Kidney (tissue), 14 donors: ENCODE data around the gene CWC22. TPM values are rescaled to one million over a fixed set of nuclear protein-coding genes. Genes with fewer than 3 reads are reported as not detected.

Experiments used
- DNase-seq, 5 donors: peaks; one replicate each; pipeline ENCODE4 v3.0.0-alpha.2; 2013 to 2020
- FAIRE-seq: peaks from 2 replicates; lab custom pipeline; 2012; peaks lifted over from hg19 to GRCh38; lab: Jason Lieb, UNC
- H3K27ac ChIP-seq, 2 donors: one replicate each; pipeline ENCODE4 v1.7.0; 2013; ENCODE audit warnings: low read depth in 2 of 2, low read length in 2 of 2, inconsistent platforms in 1 of 2
- H3K27me3 ChIP-seq: one replicate; pipeline ENCODE4 v1.7.1; 2013; ENCODE audit warnings: low read length, inconsistent platforms; ENCODE audit not compliant: control insufficient read depth, insufficient read depth
- H3K36me3 ChIP-seq, 3 donors: one replicate each; pipeline versions ENCODE4 v1.7.0 to v1.7.1; 2013; ENCODE audit warnings: low read length in 3 of 3, control low read depth in 1 of 3, inconsistent platforms in 1 of 3; ENCODE audit not compliant: insufficient read depth in 3 of 3, control insufficient read depth in 2 of 3
- H3K4me1 ChIP-seq, 3 donors: one replicate each; pipeline versions ENCODE4 v1.7.0 to v1.7.1; 2013; ENCODE audit warnings: low read length in 3 of 3, inconsistent platforms in 1 of 3, low read depth in 1 of 3; ENCODE audit not compliant: control insufficient read depth in 2 of 3, insufficient read depth in 2 of 3
- H3K4me3 ChIP-seq, 3 donors: one replicate each; pipeline versions ENCODE4 v1.7.0 to v1.8.1; 2013; ENCODE audit warnings: low read length in 3 of 3, control low read depth in 1 of 3, inconsistent platforms in 1 of 3
- H3K9ac ChIP-seq, 3 donors: one replicate each; pipeline versions ENCODE4 v1.7.0 to v1.7.1; 2013; ENCODE audit warnings: low read length in 3 of 3, control low read depth in 1 of 3, inconsistent platforms in 1 of 3
- H3K9me3 ChIP-seq, 3 donors: one replicate each; pipeline versions ENCODE4 v1.7.0 to v1.7.1; 2013; ENCODE audit warnings: low read length in 3 of 3, control low read depth in 1 of 3, inconsistent platforms in 1 of 3; ENCODE audit not compliant: control insufficient read depth in 2 of 3, insufficient read depth in 1 of 3
- intact Hi-C: fragments of 100-400 bp; cut with DNase I; formaldehyde crosslinking; loops from one replicate; pipeline ENCODE4 v1.11.1; 2022
- polyA plus RNA-seq: library from polyadenylated mRNA; stranded (reverse); fragments of 350-450 nt; fragmentation: Illumina TruSeq; extraction: RNeasy Lipid Tissue Mini Kit (QIAGEN cat#74804); gene quantifications from one replicate; pipeline ENCODE4 v1.2.3, GENCODE V29; 2014; ENCODE audit warnings: low read depth, low replicate concordance; ENCODE audit not compliant: insufficient read depth
- total RNA-seq: library from RNA; stranded (reverse); fragmentation: NEBNext Ultra II Directional; extraction: Animal tissue kit (Norgen Biotek cat#: 25700); gene quantifications from one replicate; pipeline ENCODE4 v1.2.1, GENCODE V29; 2021
- TF ChIP-seq, protein P1 (sequence below): IDR thresholded peaks from 3 replicates; pipeline ENCODE4 v1.5.1; 2012; ENCODE audit warnings: mild to moderate bottlenecking, moderate library complexity, borderline replicate concordance; ENCODE audit not compliant: insufficient read depth; ENCODE audit errors: extremely low read depth
- donor health status: control.
- donor health status: control.
- donor health status: control.
- donor health status: control.
- donor health status: control.
- donor health status: DM: yes; HTN: yes; CAD: no.
- donor health status: Normal renal cell carcinoma (clear cell type).

Gene CWC22
- total and polyA plus RNA-seq, 2 donors from 2014 or later = 10.3 to 20.6 TPM

DNA sequence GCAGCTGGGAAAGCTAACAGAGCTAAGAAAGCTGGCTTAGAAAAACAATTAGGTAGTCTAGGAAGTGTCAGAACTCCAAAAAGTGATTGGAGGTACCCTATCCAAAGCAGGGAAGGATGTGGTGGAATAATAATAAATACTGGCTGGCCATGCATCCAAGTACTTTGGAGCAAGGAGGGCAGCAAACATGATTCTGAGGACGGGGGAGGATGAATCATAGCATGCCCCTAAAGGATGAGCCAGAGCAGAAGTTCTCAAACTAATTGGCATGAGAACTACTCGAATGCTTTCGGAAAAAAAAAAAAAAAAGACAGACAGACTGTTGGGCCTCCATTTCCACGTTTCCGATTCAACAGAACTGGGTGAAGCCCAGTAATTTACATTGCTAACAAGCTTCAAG, 2.4 kb downstream of the CWC22 start:
- no peak for FAIRE-seq
- no peak overlapping the region for H3K9ac ChIP-seq
- DNase-seq = no peak
- no peaks in the 10 kb centered on the region for H3K36me3 ChIP-seq
- H3K27ac ChIP-seq = no peak overlapping the region
- no peaks in the 10 kb centered on the region for H3K9me3 ChIP-seq
- no peaks in the 10 kb centered on the region for H3K27me3 ChIP-seq
- intact Hi-C loops = no loop called here
- H3K4me3 ChIP-seq = no peak overlapping the region
- H3K4me1 ChIP-seq = peaks cover 3 to 22% (median 6%) of the 10 kb centered on the region in 3 donors
- TF ChIP-seq, protein P1, sequence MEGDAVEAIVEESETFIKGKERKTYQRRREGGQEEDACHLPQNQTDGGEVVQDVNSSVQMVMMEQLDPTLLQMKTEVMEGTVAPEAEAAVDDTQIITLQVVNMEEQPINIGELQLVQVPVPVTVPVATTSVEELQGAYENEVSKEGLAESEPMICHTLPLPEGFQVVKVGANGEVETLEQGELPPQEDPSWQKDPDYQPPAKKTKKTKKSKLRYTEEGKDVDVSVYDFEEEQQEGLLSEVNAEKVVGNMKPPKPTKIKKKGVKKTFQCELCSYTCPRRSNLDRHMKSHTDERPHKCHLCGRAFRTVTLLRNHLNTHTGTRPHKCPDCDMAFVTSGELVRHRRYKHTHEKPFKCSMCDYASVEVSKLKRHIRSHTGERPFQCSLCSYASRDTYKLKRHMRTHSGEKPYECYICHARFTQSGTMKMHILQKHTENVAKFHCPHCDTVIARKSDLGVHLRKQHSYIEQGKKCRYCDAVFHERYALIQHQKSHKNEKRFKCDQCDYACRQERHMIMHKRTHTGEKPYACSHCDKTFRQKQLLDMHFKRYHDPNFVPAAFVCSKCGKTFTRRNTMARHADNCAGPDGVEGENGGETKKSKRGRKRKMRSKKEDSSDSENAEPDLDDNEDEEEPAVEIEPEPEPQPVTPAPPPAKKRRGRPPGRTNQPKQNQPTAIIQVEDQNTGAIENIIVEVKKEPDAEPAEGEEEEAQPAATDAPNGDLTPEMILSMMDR = no peak

DNA sequence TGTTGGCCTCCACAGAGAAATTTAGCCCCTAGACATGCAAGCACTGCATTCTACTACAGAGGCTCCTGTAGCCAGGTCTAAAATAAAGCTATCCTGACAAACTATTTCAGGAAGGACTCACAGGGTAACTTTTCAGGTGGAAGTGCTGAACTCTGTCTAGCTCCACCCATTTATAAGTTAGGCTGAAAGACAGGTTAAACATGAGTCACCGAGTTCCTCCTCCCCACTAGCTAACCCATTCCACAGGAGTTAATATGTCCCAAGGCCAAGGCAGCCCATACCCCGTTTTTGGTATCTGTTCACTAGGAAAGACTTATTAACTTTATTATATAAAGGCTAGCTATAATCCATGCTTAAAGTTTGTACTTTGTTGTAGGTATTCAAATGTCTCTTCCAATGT, 3.5 kb downstream of the CWC22 start:
- no peak for FAIRE-seq
- intact Hi-C loops = no loop called here
- Histone ChIP-seq H3K27ac (peak overlapping the region in 1 of 2 donors; percentile 30), H3K4me3 (no peak overlapping the region), H3K27me3 (no peaks in the 10 kb centered on the region), H3K36me3 (no peaks in the 10 kb centered on the region), H3K9ac (no peak overlapping the region), H3K4me1 (peaks cover 3 to 22% (median 6%) of the 10 kb centered on the region in 3 donors), H3K9me3 (no peaks in the 10 kb centered on the region)
- TF ChIP-seq, protein P1 = no peak
- DNase-seq = peak in 1 of 5 donors; percentile 3

DNA sequence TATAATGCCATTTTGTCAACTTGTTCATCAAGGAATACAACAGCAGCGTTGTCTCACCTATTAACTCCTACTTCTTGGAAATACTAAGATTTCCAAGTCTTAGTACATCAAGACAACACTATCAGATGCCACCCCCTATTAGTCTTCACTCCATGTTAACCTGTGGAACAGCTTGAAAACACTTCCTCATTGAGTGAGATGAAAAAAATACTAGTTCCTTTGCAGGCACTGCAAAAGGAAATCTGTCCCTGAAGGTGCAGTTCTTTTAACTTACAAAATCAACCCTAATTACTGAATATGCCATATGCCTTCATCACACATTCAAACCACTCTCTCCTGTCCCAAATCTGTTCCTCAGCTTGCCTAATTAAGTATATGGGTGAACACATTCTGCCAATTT, 4.0 kb downstream of the CWC22 start:
- Histone ChIP-seq H3K27ac (peak overlapping the region in 1 of 2 donors; percentile 30), H3K4me3 (peak overlapping the region in 1 of 3 donors; percentile 3), H3K9ac (no peak overlapping the region), H3K9me3 (no peaks in the 10 kb centered on the region), H3K4me1 (peaks cover 3 to 22% (median 6%) of the 10 kb centered on the region in 3 donors), H3K36me3 (no peaks in the 10 kb centered on the region), H3K27me3 (no peaks in the 10 kb centered on the region)
- intact Hi-C loops = no loop called here
- FAIRE-seq = no peak
- TF ChIP-seq, protein P1 = no peak
- DNase-seq = no peak
